ENCODE measurements around the gene HOXB9.

HOXB9 gene

GRCh38 chr17:48603959-48604769, 22.0 kb downstream of the HOXB9 start:
- TF ChIP-seq TCF4 (CRISPR knock-in tag; IDR thresholded peaks at IDR 0.05; ENCODE audit: borderline replicate concordance) (no peak), ZNF8 (CRISPR knock-in tag; IDR thresholded peaks at IDR 0.05) (no peak), TSHZ2 (CRISPR knock-in tag; IDR thresholded peaks at IDR 0.05) (no peak), CREB5 (CRISPR knock-in tag; IDR thresholded peaks at IDR 0.05; ENCODE audit: low read depth) (no peak), ZFP30 (CRISPR knock-in tag; IDR thresholded peaks at IDR 0.05) (no peak), OSR1 (CRISPR knock-in tag; IDR thresholded peaks at IDR 0.05) (no peak), PATZ1 (CRISPR knock-in tag; IDR thresholded peaks at IDR 0.05; ENCODE audit: borderline replicate concordance) (no peak), TOX (CRISPR knock-in tag; IDR thresholded peaks at IDR 0.05; ENCODE audit: borderline replicate concordance) (no peak)
- no peak for ATAC-seq

GRCh38 chr17:48601539-48602425, 24.4 kb downstream of the HOXB9 start:
- no peak for ATAC-seq
- TF ChIP-seq OSR1 (CRISPR knock-in tag; IDR thresholded peaks at IDR 0.05) = no peak
- no peak for TF ChIP-seq PATZ1 (CRISPR knock-in tag; IDR thresholded peaks at IDR 0.05; ENCODE audit: borderline replicate concordance)
- TF ChIP-seq BACH2 (CRISPR knock-in tag; IDR thresholded peaks at IDR 0.05; ENCODE audit: borderline replicate concordance) = no peak
- TF ChIP-seq CSRNP3 (CRISPR knock-in tag; IDR thresholded peaks at IDR 0.05) = no peak
- no peak for TF ChIP-seq ARNTL (CRISPR knock-in tag; IDR thresholded peaks at IDR 0.05; ENCODE audit: borderline replicate concordance, low read depth)
- no peak for TF ChIP-seq ZNF70 (CRISPR knock-in tag; IDR thresholded peaks at IDR 0.05)
- TF ChIP-seq POU6F1 (CRISPR knock-in tag; IDR thresholded peaks at IDR 0.05; ENCODE audit: borderline replicate concordance, low read depth) = no peak
- TF ChIP-seq CSDC2 (CRISPR knock-in tag; IDR thresholded peaks at IDR 0.05) = no peak
- no peak for TF ChIP-seq TOX (CRISPR knock-in tag; IDR thresholded peaks at IDR 0.05; ENCODE audit: borderline replicate concordance)
- no peak for TF ChIP-seq PPARA (CRISPR knock-in tag; IDR thresholded peaks at IDR 0.05; ENCODE audit: borderline replicate concordance)
- TF ChIP-seq TSHZ2 (CRISPR knock-in tag; IDR thresholded peaks at IDR 0.05) = no peak
- no peak for TF ChIP-seq TCF4 (CRISPR knock-in tag; IDR thresholded peaks at IDR 0.05; ENCODE audit: borderline replicate concordance)
- no peak for TF ChIP-seq ZNF565 (CRISPR knock-in tag; conservative IDR thresholded peaks at IDR 0.05; ENCODE audit: low read depth)
- no peak for TF ChIP-seq ZC3H10 (CRISPR knock-in tag; IDR thresholded peaks at IDR 0.05)
- TF ChIP-seq GLIS3 (CRISPR knock-in tag; IDR thresholded peaks at IDR 0.05) = no peak
- no peak for TF ChIP-seq ESRRG (CRISPR knock-in tag; IDR thresholded peaks at IDR 0.05)

All from SK-N-SH treated with all-trans-retinoic acid at 6 μM for 48 hours (cell line).